Neural cell (in vitro differentiated cells): ENCODE data around the gene RGS3. TPM values are rescaled to one million over a fixed set of nuclear protein-coding genes. Genes with fewer than 3 reads are reported as not detected.

Source experiments
- H2AFZ ChIP-seq: fragments of 200-600, 300-800 bp; sonication (generic), shearing (Covaris generic); 2 replicates; pipeline ENCODE4 v1.6.0; 2014; ENCODE audit warnings: low read depth, mild to moderate bottlenecking, antibody characterized with exemption, low read length, moderate library complexity
- H3F3A ChIP-seq: fragments of 200-600 bp; shearing (Covaris generic); 2 replicates; pipeline ENCODE4 v1.6.1; 2016; ENCODE audit warnings: mild to moderate bottlenecking, moderate library complexity, mixed read lengths, antibody characterized with exemption, low read length; ENCODE audit not compliant: insufficient read depth, poor library complexity, severe bottlenecking
- H3K27ac ChIP-seq: fragments of 200-600, 300-800 bp; sonication (generic), shearing (Covaris generic); 2 replicates; pipeline ENCODE4 v1.5.1; 2014; ENCODE audit warnings: mild to moderate bottlenecking, low read length, moderate library complexity
- H3K27me3 ChIP-seq: fragments of 300-800, 200-600 bp; sonication (generic), shearing (Covaris generic); 2 replicates; pipeline ENCODE4 v1.6.0; 2014; ENCODE audit warnings: mild to moderate bottlenecking, low read depth, low read length, moderate library complexity; ENCODE audit not compliant: insufficient read depth
- H3K36me3 ChIP-seq: fragments of 300-800, 200-600 bp; sonication (generic), shearing (Covaris generic); 2 replicates; pipeline ENCODE4 v1.5.1; 2014; ENCODE audit warnings: mild to moderate bottlenecking, antibody characterized with exemption, low read length, moderate library complexity; ENCODE audit not compliant: insufficient read depth
- H3K4me2 ChIP-seq: fragments of 300-800, 200-600 bp; sonication (generic), shearing (Covaris generic); 2 replicates; pipeline ENCODE4 v1.6.0; 2014; ENCODE audit warnings: mild to moderate bottlenecking, low read length
- H3K4me3 ChIP-seq: fragments of 300-800, 200-600 bp; sonication (generic), shearing (Covaris generic); 2 replicates; pipeline ENCODE4 v1.5.1; 2014; ENCODE audit warnings: mild to moderate bottlenecking, low read length, moderate library complexity
- H3K79me2 ChIP-seq: fragments of 200-600 bp; shearing (Covaris generic); replicated peaks from 2 replicates; pipeline ENCODE4 v1.6.0; 2014; ENCODE audit warnings: mild to moderate bottlenecking, low read length, moderate library complexity; ENCODE audit not compliant: insufficient read depth
- H3K9ac ChIP-seq: fragments of 300-800, 200-600 bp; sonication (generic), shearing (Covaris generic); 2 replicates; pipeline ENCODE4 v1.6.1; 2016; ENCODE audit warnings: mild to moderate bottlenecking, low read length, mixed read lengths
- H3K9me2 ChIP-seq: fragments of 200-600 bp; shearing (Covaris generic); 2 replicates; pipeline ENCODE4 v1.6.1; 2016; ENCODE audit warnings: mild to moderate bottlenecking, low read length, mixed read lengths; ENCODE audit not compliant: insufficient read depth
- H3K9me3 ChIP-seq: fragments of 200-600, 300-800 bp; sonication (generic), shearing (Covaris generic); 2 replicates; pipeline ENCODE4 v1.6.1; 2016; ENCODE audit warnings: mild to moderate bottlenecking, mixed run types, low read length, moderate library complexity, mixed read lengths
- H4K20me1 ChIP-seq: fragments of 200-600 bp; shearing (Covaris generic); 2 replicates; pipeline ENCODE4 v1.6.1; 2016; ENCODE audit warnings: mild to moderate bottlenecking, mixed run types; ENCODE audit not compliant: insufficient read depth
- EP300 ChIP-seq: fragments of 450-650 bp; conservative IDR thresholded peaks from 2 replicates; pipeline ENCODE4 v1.6.1; 2014; ENCODE audit warnings: antibody characterized with exemption, mild to moderate bottlenecking, moderate library complexity; ENCODE audit not compliant: poor library complexity, severe bottlenecking
- EZH2 ChIP-seq: fragments of 200-600, 300-800 bp; shearing (Covaris generic), sonication (generic); IDR thresholded peaks from 2 replicates; pipeline ENCODE4 v1.6.1; 2014; ENCODE audit warnings: antibody characterized with exemption, low read length, borderline replicate concordance, mild to moderate bottlenecking; ENCODE audit not compliant: insufficient read depth, poor library complexity, severe bottlenecking
- MXI1 ChIP-seq: fragments of 450-650 bp; conservative IDR thresholded peaks from 2 replicates; pipeline ENCODE4 v1.6.1; 2014; ENCODE audit warnings: antibody characterized with exemption, mild to moderate bottlenecking; ENCODE audit not compliant: poor library complexity, severe bottlenecking
- POLR2AphosphoS5 ChIP-seq: IDR thresholded peaks from 2 replicates; pipeline ENCODE4 v1.6.1; 2012
- RAD21 ChIP-seq: fragments of 450-650 bp; conservative IDR thresholded peaks from 2 replicates; pipeline ENCODE4 v1.6.1; 2014; ENCODE audit warnings: antibody characterized with exemption, mild to moderate bottlenecking, moderate library complexity
- REST ChIP-seq: IDR thresholded peaks from 2 replicates; pipeline ENCODE4 v1.6.1; 2012; ENCODE audit warnings: borderline replicate concordance
- SMC3 ChIP-seq: fragments of 450-650 bp; conservative IDR thresholded peaks from 2 replicates; pipeline ENCODE4 v1.6.1; 2014; ENCODE audit warnings: antibody characterized with exemption, mild to moderate bottlenecking, moderate library complexity; ENCODE audit not compliant: poor library complexity
- TAF1 ChIP-seq: IDR thresholded peaks from 2 replicates; pipeline ENCODE4 v1.6.1; 2012; ENCODE audit warnings: low read depth
- polyA plus RNA-seq: library from polyadenylated mRNA; depleted of rRNA; stranded (reverse); fragments of >200 nt; gene quantifications from 2 replicates; pipeline ENCODE4 v1.2.3, GENCODE V29; 2014
- TF ChIP-seq, protein P1 (sequence below): fragments of 450-650 bp; IDR thresholded peaks from 2 replicates; pipeline ENCODE4 v1.5.1; 2014; ENCODE audit warnings: antibody characterized with exemption, mild to moderate bottlenecking, moderate library complexity; ENCODE audit not compliant: poor library complexity, severe bottlenecking

The RGS3 gene
- polyA plus RNA-seq, 1 donor from 2014 or later: 25.3 TPM

GRCh38 chr9:113604393-113604792 is 140.9 kb downstream of the RGS3 start (continued):
- TF ChIP-seq REST: no peak

DNA sequence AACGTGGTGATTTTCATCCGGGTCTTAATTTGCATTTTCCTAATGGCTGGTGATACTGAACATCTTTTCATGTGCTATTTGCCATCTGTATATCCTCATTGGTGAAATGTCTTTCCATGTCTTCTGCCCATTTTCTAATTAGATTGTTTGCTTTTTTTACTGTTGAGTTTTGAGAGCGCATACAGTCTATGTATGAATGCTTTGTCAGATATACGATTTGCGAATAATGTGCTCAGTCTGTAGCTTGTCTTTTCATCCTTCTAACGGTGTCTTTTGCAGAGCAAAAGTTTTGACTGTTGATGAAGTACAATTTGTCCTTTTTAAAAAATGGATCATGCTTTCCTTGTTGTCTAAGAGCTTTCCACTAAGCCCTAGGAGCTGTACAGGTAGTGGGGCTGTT is 143.0 kb downstream of the RGS3 start:
- TF ChIP-seq TAF1: no peak
- no peak for TF ChIP-seq EP300
- TF ChIP-seq SMC3: no peak
- TF ChIP-seq MXI1: no peak
- TF ChIP-seq EZH2: no peak
- no peak for TF ChIP-seq RAD21
- TF ChIP-seq REST: no peak
- no peak for TF ChIP-seq POLR2AphosphoS5
- TF ChIP-seq, protein P1, sequence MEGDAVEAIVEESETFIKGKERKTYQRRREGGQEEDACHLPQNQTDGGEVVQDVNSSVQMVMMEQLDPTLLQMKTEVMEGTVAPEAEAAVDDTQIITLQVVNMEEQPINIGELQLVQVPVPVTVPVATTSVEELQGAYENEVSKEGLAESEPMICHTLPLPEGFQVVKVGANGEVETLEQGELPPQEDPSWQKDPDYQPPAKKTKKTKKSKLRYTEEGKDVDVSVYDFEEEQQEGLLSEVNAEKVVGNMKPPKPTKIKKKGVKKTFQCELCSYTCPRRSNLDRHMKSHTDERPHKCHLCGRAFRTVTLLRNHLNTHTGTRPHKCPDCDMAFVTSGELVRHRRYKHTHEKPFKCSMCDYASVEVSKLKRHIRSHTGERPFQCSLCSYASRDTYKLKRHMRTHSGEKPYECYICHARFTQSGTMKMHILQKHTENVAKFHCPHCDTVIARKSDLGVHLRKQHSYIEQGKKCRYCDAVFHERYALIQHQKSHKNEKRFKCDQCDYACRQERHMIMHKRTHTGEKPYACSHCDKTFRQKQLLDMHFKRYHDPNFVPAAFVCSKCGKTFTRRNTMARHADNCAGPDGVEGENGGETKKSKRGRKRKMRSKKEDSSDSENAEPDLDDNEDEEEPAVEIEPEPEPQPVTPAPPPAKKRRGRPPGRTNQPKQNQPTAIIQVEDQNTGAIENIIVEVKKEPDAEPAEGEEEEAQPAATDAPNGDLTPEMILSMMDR: no peak
- Histone ChIP-seq H3F3A (no peaks in the 10 kb centered on the region), H4K20me1 (no peaks in the 10 kb centered on the region), H2AFZ (no peak overlapping the region), H3K4me3 (no peak overlapping the region), H3K9me3 (no peaks in the 10 kb centered on the region), H3K9ac (no peak overlapping the region), H3K79me2 (no peaks in the 10 kb centered on the region), H3K9me2 (no peaks in the 10 kb centered on the region), H3K27me3 (no peaks in the 10 kb centered on the region), H3K36me3 (no peaks in the 10 kb centered on the region), H3K27ac (no peak overlapping the region), H3K4me2 (no peak overlapping the region)
